Fibroblast of mammary gland (primary cell): ENCODE results near the gene PCDHA12.

ENCODE experiments used
- DNase-seq: peaks from one replicate; pipeline ENCODE4 v3.0.0-alpha.2; 2010; ENCODE audit warnings: low read depth
- H3K4me3 ChIP-seq: 2 replicates; pipeline ENCODE4 v1.5.1; 2011; ENCODE audit warnings: low read depth, mild to moderate bottlenecking, low read length, moderate library complexity; ENCODE audit not compliant: control insufficient read depth
- TF ChIP-seq, protein P1 (sequence below): conservative IDR thresholded peaks from 2 replicates; pipeline ENCODE4 v1.5.1; 2011; ENCODE audit warnings: low read depth, low read length, inconsistent platforms; ENCODE audit not compliant: control insufficient read depth, insufficient read depth

The PCDHA12 gene

DNA sequence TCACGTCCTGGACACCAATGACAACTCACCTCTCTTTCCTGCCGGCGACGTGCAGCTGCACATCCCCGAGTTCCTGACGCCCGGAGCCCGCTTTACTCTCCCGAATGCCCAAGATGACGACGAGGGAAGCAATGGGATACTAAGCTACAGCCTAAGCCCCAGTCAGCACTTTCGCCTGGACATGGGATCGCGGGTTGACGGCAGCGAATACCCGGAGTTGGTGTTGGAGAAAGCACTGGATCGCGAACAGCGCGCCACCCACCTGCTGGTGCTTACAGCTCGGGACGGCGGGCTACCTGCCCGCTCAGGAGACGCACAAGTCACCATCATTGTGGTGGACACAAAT, 52.1 kb downstream of the PCDHA12 start:
- peak overlapping the region; percentile 21 for H3K4me3 ChIP-seq
- TF ChIP-seq, protein P1, sequence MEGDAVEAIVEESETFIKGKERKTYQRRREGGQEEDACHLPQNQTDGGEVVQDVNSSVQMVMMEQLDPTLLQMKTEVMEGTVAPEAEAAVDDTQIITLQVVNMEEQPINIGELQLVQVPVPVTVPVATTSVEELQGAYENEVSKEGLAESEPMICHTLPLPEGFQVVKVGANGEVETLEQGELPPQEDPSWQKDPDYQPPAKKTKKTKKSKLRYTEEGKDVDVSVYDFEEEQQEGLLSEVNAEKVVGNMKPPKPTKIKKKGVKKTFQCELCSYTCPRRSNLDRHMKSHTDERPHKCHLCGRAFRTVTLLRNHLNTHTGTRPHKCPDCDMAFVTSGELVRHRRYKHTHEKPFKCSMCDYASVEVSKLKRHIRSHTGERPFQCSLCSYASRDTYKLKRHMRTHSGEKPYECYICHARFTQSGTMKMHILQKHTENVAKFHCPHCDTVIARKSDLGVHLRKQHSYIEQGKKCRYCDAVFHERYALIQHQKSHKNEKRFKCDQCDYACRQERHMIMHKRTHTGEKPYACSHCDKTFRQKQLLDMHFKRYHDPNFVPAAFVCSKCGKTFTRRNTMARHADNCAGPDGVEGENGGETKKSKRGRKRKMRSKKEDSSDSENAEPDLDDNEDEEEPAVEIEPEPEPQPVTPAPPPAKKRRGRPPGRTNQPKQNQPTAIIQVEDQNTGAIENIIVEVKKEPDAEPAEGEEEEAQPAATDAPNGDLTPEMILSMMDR, result no peak
- no peak for DNase-seq
